ENCODE results near the gene DMWD.
A peak's percentile ranks its signal among the peaks of the same experiment; 100 is the strongest.

Gene DMWD

DNA sequence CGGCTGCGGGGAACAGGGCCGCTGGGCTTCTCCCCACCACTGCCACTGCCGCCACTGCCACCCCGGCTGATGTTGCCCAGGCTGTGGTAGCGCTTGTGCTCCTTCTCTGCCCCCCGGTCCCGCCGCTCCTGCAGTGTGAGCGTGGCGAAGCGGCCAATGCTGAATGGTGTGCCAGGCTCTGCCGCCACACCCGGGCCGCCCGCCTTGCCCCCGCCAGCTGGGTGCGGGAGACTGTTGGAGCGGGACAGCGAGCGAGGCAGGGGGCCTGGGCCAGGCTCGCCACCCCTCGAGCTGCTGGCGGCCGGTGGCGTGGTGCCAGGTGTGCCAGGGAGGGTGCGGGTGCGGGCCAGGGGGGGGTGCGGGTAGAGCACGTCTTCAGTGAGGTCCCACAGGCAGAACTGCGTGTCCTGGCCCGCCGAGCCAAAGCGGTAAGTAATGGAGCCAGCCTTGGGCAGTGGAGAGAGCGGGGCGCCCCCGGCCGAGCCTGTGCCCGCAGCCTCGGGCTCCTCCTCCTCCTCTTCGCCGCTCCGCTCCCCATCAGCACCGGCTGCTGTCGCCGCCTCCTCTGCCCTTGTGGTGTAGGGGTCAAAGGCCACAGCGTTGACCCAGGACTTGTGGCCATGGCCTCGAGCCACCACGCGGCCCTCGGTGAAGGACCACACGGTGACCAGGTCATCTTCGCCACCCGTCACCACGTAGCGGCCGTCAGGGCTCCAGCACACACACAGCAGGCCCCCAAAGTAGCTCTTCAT lies 6.7 kb downstream of the DMWD start:
- DNase-seq: no peak

DNA sequence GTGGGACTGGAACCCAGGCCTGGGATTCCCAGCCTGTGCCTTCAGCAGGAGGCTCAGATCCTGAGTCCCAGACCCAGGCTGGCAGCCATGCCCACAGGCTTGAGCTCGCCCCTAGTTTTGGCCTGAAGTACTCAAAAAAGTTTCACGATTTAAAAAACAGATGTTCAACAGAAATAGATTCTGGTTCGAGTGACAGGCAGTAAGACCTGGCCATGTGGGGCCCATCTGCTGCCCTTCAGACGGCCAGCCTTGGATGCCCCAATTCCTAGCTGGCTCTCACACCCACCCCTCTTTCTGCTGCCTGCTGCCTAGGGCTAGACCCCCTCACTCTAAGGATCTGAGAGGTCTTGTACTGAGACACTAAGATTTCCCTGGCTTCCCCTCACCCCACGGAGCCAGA lies 7.5 kb downstream of the DMWD start:
- no peak for DNase-seq

DNA sequence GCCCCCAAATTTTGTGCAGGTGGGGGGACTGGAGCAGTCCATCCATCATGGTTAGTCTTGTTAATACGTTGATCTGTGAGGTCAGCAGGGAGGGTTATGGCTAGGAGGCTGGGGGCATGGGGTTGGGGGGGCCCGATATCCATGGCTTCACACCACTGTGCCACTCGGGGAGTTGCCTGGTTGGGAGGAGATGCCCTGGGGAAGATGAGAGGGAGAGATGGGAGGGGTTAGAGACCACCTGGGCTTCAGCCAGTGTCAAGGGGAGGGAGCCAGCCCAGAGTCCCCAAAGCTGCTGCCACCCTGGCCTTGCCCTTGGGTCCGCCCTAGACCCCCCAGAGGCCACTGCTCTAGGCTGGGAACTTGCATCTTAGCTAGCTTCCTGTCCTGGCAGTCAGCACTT lies 8.5 kb downstream of the DMWD start:
- no peak for DNase-seq

GRCh38 chr19:45782820-45783785 lies 9.5 kb downstream of the DMWD start:
- no peak for DNase-seq

DNA sequence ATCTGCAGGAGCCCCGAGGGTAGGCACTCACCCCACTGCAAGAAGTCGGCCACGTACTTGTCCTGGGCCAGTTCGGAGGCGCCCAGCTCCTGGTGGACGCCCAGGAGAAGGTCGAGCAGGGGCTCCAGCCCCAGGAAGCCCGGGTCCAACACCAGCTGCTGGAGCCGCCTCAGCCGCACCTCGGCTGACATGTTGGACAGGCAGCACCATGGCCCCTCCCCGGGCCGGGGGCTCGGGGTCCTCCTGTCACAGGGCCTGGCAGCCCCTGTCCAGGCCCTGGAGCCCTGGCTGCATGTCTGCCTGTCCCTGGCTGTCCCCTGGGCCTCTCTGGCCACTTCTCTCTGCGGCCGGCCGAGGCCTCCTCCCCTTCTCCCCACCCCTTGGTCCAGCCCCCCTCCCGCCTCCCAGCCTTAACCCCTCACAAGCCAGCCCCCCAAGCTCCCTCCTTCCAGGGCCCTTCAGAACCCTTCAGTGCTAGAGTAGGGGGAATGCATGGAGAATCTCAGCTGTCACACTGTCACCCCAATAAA lies 10.4 kb downstream of the DMWD start, which contains the start of gene DMPK:
DMPK (minus strand) TSS at position 329 of the 530 bp plus-strand sequence; CDS start at position 191, 138 bp downstream.
- DNase-seq: no peak

DNA sequence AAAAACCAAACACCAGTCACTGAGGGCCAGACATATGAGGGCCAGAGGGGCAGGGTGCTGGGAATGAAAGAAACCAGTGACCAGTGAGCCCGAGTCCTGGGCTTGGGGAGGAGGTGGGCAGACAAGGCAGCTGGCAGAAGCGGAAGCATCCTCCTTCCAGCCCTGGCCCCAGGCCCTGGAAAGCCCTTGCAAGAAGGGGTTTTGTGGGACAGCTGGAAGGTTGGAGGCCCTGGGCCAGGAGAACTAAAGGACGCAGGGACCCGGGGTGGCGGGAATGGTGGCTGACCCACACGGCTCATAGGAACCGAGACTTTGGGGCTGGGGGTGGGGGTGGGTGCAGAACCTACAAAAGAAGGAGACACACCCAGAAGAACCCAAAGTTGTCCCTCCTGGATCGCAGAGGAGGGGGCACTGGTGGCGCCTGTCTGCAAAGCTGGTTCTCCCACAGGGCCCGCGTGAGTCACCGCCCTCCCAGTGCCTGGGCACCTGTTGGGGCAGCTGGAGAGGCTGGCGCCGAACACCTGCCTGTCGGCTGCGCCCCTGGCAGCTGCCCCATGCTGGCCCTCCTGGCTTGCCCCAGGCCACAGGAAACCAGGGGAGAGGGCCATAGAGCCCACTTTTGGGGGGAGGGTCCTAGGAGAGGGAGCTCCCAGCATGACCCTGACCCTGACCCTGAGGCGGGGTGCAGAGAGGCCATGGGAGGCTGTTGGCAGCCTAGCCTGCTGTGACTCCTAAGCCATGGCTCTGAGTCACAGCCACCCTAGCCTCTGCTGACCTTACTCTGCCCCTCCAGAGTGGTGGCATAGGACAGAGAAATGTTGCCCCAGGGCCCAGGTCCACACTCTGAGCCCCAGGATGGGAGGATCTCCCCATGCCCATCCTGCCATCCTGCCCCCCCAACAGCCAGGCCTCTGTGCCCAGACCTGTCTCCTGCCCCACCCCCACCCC lies 11.2 kb downstream of the DMWD start:
- no peak for DNase-seq

- DNase-seq: no peak
Measured at GRCh38 chr19:45780448-45781213, 12.0 kb downstream of the DMWD start.

DNA sequence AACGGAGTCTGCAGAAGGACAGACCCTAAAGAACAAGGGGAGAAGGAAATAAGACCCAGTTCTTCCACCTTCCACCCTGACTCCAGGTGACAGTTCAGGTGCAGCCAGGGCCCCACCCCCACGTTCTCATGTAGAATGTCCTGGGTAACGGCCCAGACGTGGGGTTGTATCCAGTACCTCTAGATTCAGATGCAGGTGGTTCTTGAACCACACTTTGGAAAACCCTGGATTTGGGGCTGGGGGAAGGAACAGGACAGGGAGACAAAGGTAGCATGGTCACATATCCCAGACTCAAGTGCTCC lies 12.5 kb downstream of the DMWD start:
- DNase-seq: no peak

- DNase-seq: peak; percentile 90 to 97
Measured at GRCh38 chr19:45779231-45780145, 13.2 kb downstream of the DMWD start.

- no peak for DNase-seq
Measured at GRCh38 chr19:45778010-45778661, 14.5 kb downstream of the DMWD start.

DNA sequence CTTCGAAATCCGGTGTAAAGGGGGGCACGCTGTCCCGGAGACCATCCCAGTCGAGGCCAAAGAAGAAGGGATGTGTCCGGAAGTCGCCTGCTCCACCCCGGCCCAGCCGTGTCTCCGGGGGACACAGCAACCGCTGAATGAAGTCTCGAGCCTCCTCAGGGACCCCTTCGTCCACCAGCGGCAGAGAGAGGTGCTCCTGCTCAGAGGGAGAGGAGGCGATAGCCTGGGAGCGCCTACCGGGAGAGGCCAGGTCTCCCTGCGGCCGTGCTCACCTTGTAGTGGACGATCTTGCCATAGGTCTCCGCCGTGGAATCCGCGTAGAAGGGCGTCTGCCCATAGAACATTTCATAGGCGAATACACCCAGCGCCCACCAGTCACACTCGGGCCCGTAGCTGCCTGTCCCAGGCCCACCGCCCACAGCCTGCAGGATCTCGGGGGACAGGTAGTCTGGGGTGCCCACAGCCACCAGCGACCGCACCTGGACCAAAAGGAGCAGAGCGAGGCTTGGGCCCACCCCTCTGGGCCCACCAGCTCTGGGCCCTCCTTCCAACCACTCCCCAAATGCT lies 15.2 kb downstream of the DMWD start:
- DNase-seq: no peak

DNA sequence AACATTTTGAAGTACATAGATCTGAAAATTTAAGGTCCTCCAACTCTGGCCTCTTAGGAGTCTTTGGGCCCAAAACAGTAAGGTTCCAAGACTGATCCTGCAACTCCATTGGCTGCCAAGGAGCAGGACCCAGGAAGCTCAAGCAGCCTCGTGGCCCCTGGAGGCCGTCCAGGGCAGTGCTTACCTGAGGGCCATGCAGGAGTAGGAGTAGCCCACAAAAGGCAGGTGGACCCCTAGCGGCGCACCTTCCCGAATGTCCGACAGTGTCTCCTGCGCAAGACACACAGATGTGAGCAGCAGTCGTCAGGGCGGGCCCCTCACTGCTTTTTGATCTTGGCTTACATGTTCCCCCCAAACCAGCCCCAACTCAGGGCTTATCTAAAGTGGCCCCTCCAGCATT lies 17.9 kb downstream of the DMWD start:
- no peak for DNase-seq

DNA sequence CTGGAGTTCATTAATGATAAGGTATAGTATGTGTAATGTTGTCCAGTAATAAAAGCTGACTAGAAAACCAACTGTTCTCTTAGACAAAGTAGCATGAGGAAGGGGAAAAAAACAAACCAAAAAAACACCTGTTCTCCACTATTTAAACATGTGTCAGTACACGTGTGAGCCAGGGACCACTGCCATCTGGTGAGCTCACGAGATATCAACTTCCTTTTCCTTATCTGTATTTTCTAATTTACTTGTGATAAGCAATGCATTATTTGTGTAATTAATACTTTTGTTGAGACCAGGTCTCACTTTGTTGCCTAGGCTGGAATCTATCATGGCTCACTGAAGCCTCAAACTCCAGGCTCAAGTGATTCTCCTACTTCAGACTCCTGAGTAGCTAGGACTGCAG lies 19.3 kb downstream of the DMWD start:
- no peak for DNase-seq

DNA sequence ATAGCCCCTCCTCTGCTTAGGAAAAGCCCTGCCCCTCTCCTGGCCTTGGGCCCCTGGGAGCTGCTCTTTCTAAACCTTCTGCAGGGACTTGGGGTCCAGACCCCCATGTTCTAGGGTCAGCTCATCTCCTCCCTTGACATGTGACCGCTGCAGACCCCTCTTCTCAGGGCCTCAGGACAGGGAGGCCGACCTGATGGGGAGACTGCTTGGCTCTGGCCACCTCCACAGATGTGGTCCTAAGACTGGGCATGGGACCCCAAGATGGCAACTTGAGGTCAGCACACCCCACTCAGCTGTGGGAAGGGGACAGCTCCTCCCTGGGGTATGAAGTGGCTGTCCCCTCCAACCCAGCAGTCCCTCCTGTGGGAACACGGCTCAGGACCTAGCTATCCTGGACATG lies 19.7 kb downstream of the DMWD start:
- no peak for DNase-seq

DNA sequence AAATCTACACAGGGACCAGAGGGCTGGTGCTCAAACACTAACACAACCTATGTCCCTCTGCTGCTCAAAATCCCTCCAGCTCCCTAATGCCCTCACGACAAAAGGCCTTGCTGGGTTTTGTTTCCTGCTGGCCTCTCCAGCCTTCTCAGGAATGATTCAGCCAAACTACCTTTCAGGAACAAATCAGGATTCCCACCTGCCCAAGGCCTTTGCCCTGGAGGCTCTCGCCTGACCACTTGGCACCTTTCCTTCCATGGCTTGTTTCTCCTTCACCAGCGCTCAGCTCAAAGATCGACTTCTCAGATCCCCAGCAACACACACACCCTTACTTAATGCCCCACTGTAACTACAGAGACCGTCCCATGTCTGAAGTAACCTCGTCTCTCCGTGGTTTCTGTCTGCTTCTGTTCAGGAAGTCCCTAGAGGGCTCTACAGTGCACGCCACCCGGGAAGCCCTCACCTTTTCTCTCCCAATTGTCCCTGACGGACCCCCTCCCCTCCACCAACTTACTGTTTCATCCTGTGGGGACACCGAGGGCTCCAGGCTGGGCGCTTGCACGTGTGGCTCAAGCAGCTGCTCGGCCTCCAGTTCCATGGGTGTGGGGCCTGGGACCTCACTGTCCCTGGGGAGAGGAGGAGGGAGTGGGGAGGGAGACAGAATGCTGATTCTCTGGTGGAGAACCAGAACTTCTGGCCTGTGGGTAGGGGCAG lies 20.4 kb downstream of the DMWD start:
- DNase-seq: no peak

DNA sequence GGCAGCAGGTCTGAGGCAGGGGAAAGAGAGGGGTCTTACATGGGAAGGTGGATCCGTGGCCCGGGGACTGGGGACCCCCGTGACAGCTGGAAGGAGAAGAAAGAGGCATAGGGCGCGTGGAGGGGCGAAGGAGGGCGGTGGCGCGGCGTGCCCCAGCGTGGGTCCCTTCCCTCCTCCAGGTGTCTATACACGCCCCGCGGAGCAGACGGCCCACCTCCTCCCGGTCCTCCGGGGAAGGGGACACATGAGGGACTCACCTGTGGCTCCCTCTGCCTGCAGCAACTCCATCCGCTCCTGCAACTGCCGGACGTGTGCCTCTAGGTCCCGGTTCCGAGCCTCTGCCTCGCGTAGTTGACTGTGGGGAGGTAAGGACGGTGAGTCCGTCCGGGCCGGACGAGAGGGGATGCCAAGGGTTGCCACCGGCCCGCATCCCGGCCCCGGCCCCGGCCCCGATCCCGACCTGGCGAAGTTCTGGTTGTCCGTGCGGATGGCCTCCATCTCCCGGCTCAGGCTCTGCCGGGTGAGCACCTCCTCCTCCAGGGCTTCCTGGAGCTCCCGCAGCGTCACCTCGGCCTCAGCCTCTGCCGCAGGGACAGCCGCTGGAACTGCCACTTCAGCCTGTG lies 21.2 kb downstream of the DMWD start:
- no peak for DNase-seq

DNA sequence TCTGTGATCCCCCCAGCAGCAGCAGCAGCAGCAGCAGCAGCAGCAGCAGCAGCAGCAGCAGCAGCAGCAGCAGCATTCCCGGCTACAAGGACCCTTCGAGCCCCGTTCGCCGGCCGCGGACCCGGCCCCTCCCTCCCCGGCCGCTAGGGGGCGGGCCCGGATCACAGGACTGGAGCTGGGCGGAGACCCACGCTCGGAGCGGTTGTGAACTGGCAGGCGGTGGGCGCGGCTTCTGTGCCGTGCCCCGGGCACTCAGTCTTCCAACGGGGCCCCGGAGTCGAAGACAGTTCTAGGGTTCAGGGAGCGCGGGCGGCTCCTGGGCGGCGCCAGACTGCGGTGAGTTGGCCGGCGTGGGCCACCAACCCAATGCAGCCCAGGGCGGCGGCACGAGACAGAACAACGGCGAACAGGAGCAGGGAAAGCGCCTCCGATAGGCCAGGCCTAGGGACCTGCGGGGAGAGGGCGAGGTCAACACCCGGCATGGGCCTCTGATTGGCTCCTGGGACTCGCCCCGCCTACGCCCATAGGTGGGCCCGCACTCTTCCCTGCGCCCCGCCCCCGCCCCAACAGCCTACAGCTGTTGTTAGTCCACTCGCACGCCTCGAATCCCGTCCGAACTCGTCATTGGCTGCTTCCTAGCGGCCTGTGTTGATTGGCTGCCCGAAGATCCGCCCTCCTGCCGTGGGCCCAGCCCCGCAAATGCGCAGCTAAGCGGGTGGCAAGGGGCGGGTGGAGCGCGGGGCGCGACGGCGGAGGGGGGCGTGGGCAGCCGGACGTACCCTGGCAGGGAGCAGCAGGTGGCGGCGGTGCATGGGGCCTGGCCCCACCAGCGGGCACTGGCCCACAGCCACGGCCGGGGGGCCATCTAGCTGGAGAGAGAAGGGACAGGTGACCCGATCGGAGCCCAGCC lies 22.2 kb downstream of the DMWD start:
- DNase-seq: peak; percentile 89 to 91

GRCh38 chr19:45769821-45770191 lies 22.8 kb downstream of the DMWD start:
- DNase-seq: peak in 1 of 2 donors; percentile 36

All from stimulated activated CD4-positive, alpha-beta T cell treated with anti-CD3 and anti-CD28 coated beads, Interleukin-2, amount 100 ng/mL, for 48 hours (primary cell).